SU-DHL-6 (cell line): ENCODE measurements around the gene ZNF467.

ENCODE experiments used
- H2AFZ ChIP-seq: fragments of 200-600 bp; sonication (generic); 2 replicates; pipeline ENCODE4 v1.6.1; 2014; ENCODE audit warnings: low read depth, mild to moderate bottlenecking, moderate library complexity, mixed read lengths, antibody characterized with exemption, low read length; ENCODE audit not compliant: severe bottlenecking
- H3F3A ChIP-seq: fragments of 200-600 bp; shearing (Covaris generic); 2 replicates; pipeline ENCODE4 v1.6.0; 2016; ENCODE audit warnings: antibody characterized with exemption, mild to moderate bottlenecking; ENCODE audit not compliant: insufficient read depth
- H3K27ac ChIP-seq: fragments of 200-600 bp; sonication (generic); 2 replicates; pipeline ENCODE4 v1.5.1; 2016; ENCODE audit warnings: low read depth, mild to moderate bottlenecking, low read length, moderate library complexity, mixed read lengths
- H3K27me3 ChIP-seq: fragments of 200-600 bp; sonication (generic), shearing (Covaris generic); 2 replicates; pipeline ENCODE4 v1.6.0; 2014; ENCODE audit warnings: mild to moderate bottlenecking, low read length
- H3K36me3 ChIP-seq: fragments of 200-600 bp; sonication (generic); 2 replicates; pipeline ENCODE4 v1.6.1; 2014; ENCODE audit warnings: mild to moderate bottlenecking, low read length, mixed read lengths
- H3K4me2 ChIP-seq: fragments of 300-600, 200-600 bp; shearing (Covaris generic), sonication (generic); 2 replicates; pipeline ENCODE4 v1.6.0; 2014; ENCODE audit warnings: low read length, low read depth, mild to moderate bottlenecking; ENCODE audit not compliant: poor library complexity, severe bottlenecking
- H3K4me3 ChIP-seq: fragments of 200-600 bp; sonication (generic); 2 replicates; pipeline ENCODE4 v1.5.1; 2014; ENCODE audit warnings: antibody characterized with exemption, low read length, mild to moderate bottlenecking, mixed read lengths; ENCODE audit not compliant: insufficient read depth, poor library complexity, severe bottlenecking
- H3K79me2 ChIP-seq: fragments of 200-600 bp; sonication (generic); 2 replicates; pipeline ENCODE4 v1.6.1; 2014; ENCODE audit warnings: mild to moderate bottlenecking, low read length, moderate library complexity; ENCODE audit not compliant: insufficient read depth
- H3K9ac ChIP-seq: fragments of 200-600 bp; sonication (generic); 2 replicates; pipeline ENCODE4 v1.7.0; 2014; ENCODE audit warnings: mild to moderate bottlenecking, low read length
- H3K9me2 ChIP-seq: fragments of 200-600 bp; sonication (generic); replicated peaks from 2 replicates; pipeline ENCODE4 v1.6.1; 2014; ENCODE audit warnings: low read length; ENCODE audit not compliant: insufficient read depth
- H3K9me3 ChIP-seq: fragments of 200-600 bp; sonication (generic); 2 replicates; pipeline ENCODE4 v1.6.1; 2014; ENCODE audit warnings: low read length, mixed read lengths; ENCODE audit not compliant: insufficient read depth
- H4K20me1 ChIP-seq: fragments of 200-600 bp; sonication (generic); 2 replicates; pipeline ENCODE4 v1.6.1; 2014; ENCODE audit warnings: low read depth, mild to moderate bottlenecking, antibody characterized with exemption, low read length, moderate library complexity, mixed read lengths
- EZH2phosphoT487 ChIP-seq: fragments of 200-600 bp; sonication (generic), shearing (Covaris generic); conservative IDR thresholded peaks from 2 replicates; pipeline ENCODE4 v1.6.1; 2018; ENCODE audit warnings: mild to moderate bottlenecking, antibody characterized with exemption, low read length, moderate library complexity, mixed read lengths
- TF ChIP-seq, protein P1 (sequence below): fragments of 200-600 bp; sonication (generic); IDR thresholded peaks from one replicate; pipeline ENCODE4 v1.5.1; 2017; ENCODE audit warnings: antibody characterized with exemption, mild to moderate bottlenecking, low read length, moderate library complexity; ENCODE audit not compliant: insufficient read depth, poor library complexity, severe bottlenecking

Gene ZNF467

DNA sequence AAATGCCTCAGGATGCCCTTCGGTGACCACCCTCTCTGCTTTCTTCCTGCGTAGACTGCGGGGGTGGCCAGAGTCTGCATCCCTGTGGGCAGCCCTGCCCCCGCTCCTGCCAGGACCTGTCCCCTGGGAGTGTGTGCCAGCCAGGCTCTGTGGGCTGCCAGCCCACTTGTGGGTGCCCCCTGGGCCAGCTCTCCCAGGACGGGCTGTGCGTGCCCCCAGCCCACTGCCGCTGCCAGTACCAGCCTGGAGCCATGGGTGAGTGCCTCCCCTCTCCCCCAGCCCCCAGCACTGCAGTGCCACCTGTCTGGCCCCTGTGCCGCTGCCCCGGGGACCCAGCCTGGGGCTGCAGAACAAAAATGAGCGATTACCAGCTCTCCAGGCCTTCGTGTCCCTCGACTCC is 41.7 kb upstream of the ZNF467 start:
- Histone ChIP-seq H3K4me2 (no peak overlapping the region), H3K9me3 (no peaks in the 10 kb centered on the region), H3K79me2 (no peaks in the 10 kb centered on the region), H3F3A (no peaks in the 10 kb centered on the region), H3K9me2 (no peaks in the 10 kb centered on the region), H4K20me1 (no peaks in the 10 kb centered on the region), H3K27me3 (no peaks in the 10 kb centered on the region), H3K36me3 (no peaks in the 10 kb centered on the region), H3K9ac (no peak overlapping the region), H3K27ac (no peak overlapping the region), H2AFZ (no peak overlapping the region), H3K4me3 (no peak overlapping the region)
- TF ChIP-seq, protein P1, sequence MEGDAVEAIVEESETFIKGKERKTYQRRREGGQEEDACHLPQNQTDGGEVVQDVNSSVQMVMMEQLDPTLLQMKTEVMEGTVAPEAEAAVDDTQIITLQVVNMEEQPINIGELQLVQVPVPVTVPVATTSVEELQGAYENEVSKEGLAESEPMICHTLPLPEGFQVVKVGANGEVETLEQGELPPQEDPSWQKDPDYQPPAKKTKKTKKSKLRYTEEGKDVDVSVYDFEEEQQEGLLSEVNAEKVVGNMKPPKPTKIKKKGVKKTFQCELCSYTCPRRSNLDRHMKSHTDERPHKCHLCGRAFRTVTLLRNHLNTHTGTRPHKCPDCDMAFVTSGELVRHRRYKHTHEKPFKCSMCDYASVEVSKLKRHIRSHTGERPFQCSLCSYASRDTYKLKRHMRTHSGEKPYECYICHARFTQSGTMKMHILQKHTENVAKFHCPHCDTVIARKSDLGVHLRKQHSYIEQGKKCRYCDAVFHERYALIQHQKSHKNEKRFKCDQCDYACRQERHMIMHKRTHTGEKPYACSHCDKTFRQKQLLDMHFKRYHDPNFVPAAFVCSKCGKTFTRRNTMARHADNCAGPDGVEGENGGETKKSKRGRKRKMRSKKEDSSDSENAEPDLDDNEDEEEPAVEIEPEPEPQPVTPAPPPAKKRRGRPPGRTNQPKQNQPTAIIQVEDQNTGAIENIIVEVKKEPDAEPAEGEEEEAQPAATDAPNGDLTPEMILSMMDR, result no peak
- TF ChIP-seq EZH2phosphoT487, result no peak

DNA sequence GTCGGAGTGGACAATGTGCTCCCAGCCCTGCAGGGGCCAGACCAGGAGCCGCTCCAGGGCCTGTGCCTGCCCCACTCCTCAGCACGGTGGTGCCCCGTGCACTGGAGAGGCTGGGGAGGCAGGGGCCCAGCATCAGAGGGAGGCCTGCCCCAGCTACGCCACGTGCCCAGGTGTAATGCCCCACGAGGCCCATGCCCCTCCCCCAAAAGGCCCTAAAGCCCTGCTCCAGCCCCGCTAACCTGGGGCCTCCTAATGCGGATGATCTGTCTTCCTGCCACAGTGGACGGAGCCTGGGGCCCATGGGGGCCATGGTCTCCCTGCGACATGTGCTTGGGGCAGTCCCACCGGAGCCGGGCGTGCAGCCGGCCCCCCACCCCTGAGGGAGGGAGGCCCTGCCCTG is 41.1 kb upstream of the ZNF467 start:
- no peaks in the 10 kb centered on the region for H3F3A ChIP-seq
- H3K9me3 ChIP-seq, result no peaks in the 10 kb centered on the region
- H3K9me2 ChIP-seq, result no peaks in the 10 kb centered on the region
- H3K27me3 ChIP-seq, result no peaks in the 10 kb centered on the region
- no peaks in the 10 kb centered on the region for H3K79me2 ChIP-seq
- H3K9ac ChIP-seq, result no peak overlapping the region
- H2AFZ ChIP-seq, result no peak overlapping the region
- H3K4me2 ChIP-seq, result no peak overlapping the region
- no peaks in the 10 kb centered on the region for H4K20me1 ChIP-seq
- H3K4me3 ChIP-seq, result no peak overlapping the region
- H3K36me3 ChIP-seq, result no peaks in the 10 kb centered on the region
- no peak overlapping the region for H3K27ac ChIP-seq
- no peak for TF ChIP-seq EZH2phosphoT487
- TF ChIP-seq, protein P1, result no peak

DNA sequence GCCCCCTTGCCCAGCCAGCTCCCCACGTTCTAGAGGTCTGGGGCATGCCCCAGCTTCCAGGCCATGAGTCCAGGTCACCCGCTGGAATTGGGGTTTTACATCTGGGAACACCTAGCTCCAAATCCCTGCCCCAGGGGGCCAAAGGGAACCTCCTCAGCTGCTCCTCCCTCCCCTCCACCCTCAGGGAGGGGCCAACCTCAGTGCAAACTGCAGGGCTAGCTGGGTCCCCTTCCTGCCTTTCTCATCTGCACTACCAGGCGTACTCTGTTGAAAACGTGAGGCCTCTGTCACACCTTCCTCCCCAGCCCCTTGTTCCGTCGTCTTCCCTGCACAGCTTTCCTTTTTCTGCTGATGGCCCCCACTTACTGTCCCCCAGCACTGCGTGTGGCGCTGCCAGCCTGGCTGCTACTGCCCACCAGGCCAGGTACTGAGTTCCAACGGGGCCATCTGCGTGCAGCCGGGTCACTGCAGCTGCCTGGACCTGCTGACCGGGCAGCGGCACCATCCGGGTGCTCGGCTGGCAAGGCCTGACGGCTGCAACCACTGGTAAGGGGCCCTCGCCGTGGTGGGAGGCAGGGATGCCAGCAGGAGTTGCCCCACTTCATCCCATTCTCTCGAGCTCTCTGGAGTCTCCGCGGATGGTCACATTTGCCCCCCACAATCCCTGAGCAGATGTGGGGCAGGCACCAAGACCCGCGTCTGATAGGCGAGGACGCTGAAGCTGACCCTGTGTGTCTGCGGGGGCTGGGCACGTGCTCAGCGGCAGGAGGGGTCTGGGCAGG is 40.1 kb upstream of the ZNF467 start:
- Histone ChIP-seq H4K20me1 (no peaks in the 10 kb centered on the region), H3K9ac (no peak overlapping the region)
- TF ChIP-seq, protein P1, result no peak
- no peak for TF ChIP-seq EZH2phosphoT487

More for the DNA sequence above, 40.1 kb upstream of the ZNF467 start:
- no peak overlapping the region for H2AFZ ChIP-seq
- H3F3A ChIP-seq, result no peaks in the 10 kb centered on the region
- no peaks in the 10 kb centered on the region for H3K9me3 ChIP-seq
- H3K79me2 ChIP-seq, result no peaks in the 10 kb centered on the region
- no peak overlapping the region for H3K4me2 ChIP-seq
- no peaks in the 10 kb centered on the region for H3K9me2 ChIP-seq
- no peak overlapping the region for H3K27ac ChIP-seq
- no peaks in the 10 kb centered on the region for H3K36me3 ChIP-seq
- H3K27me3 ChIP-seq, result no peaks in the 10 kb centered on the region
- H3K4me3 ChIP-seq, result no peak overlapping the region
